Heart left ventricle (tissue), 13 donors: ENCODE data around the gene C6orf141.

Experiments used
- CTCF ChIP-seq, 12 donors: fragments of 200-600 bp; sonication (generic) in 4 of 12; IDR thresholded peaks; one replicate each; pipeline versions ENCODE4 v1.5.0 to v1.8.0; 2018 to 2022; ENCODE audit warnings: antibody characterized with exemption in 12 of 12, mild to moderate bottlenecking in 5 of 12
- POLR2A ChIP-seq, 2 donors: fragments of 450-650 bp; IDR thresholded peaks; one replicate each; pipeline ENCODE4 v1.6.1; 2017; ENCODE audit warnings: antibody characterized with exemption in 2 of 2, mild to moderate bottlenecking in 2 of 2, moderate library complexity in 2 of 2
- donor health status: ischemic (EF 13 %, LVEDD 7.1; RV severe dilation, severe dysfunction).
- donor health status: DM: no; HTN: yes; CAD: no.
- donor health status: DM: no; HTN: no; CAD: no.
- donor health status: ischemic (EF 25% LVEDD 6.9; RV normal size, moderate dysfunction).
- donor health status: ischemic (EF 25% LVEDD 5.7; RV mildly dilated, moderate dysfunction).
- donor health status: ischemic (EF 35%, LVEDD 5.7; RV mildly dilated, moderate dysfunction).
- donor health status: nonischemic (EF 11% LVEDD 7.7; RV severe dilation, severe dysfunction).
- donor health status: DM: yes; HTN: yes; CAD: no.
- donor health status: PGD.
- donor health status: ischemic (EF 29% LVEDD 5.4; RV normal size, mild dysfunction).
- donor health status: nonischemic (EF 23%, LVEDD 6.1; RV moderate dilation, normal function).

GRCh38 chr6:49564552-49564951 is 14.1 kb downstream of the C6orf141 start:
- no peak for TF ChIP-seq CTCF (IDR thresholded peaks at IDR 0.05)
- TF ChIP-seq POLR2A (IDR thresholded peaks at IDR 0.05) = no peak
